HG03159 (cell line): ENCODE results near the gene HS3ST3A1.
"Not testable (repeated sequence)": the region's sequence is repeated elsewhere in the genome, so short reads cannot be mapped to it uniquely, and the experiment has no call there.

ENCODE experiments used
- ATAC-seq: cut with Tn5 transposase; IDR thresholded peaks from one replicate; pipeline ENCODE4 v1.9.1; 2021; ENCODE audit warnings: mild to moderate bottlenecking, moderate library complexity; ENCODE audit not compliant: unreplicated experiment

The HS3ST3A1 gene

DNA sequence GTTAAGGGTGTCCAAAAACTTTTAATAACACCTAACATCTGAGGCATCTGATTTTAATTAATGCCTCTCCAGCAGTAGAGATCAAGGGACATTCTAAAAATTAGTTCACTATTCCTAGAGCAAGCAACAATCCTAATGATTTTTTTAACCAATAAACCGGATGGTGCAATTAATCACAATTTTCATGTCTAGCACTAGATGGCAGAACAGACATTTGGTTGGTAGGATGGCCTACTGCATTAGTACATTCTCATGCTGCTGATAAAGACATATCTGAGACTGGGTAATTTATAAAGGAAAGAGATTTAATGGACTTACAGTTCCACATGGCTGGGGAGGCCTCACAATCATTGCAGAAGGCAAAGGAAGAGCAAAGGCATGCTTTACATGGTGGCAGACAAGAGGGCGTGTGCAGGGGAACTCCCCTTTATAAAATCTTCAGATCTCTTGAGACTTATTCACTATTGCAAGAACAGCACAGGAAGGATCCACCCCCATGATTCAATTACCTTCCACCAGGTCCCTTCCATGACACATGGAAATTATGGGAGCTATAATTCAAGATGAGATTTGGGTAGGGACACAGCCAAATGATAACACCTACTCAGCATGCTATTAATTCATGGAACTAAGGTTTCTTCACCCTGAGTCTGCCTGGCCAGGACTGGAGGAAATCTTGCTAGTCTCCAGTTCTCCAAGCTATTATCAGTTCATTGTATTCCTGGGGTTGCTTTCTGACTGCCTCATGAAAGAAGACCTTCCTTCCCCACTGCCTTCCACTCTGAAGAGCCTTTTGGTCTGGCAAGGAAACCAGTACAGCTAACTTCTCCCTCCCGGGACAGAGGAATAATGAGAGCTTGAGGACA, 24.8 kb downstream of the HS3ST3A1 start:
- ATAC-seq, result no peak

DNA sequence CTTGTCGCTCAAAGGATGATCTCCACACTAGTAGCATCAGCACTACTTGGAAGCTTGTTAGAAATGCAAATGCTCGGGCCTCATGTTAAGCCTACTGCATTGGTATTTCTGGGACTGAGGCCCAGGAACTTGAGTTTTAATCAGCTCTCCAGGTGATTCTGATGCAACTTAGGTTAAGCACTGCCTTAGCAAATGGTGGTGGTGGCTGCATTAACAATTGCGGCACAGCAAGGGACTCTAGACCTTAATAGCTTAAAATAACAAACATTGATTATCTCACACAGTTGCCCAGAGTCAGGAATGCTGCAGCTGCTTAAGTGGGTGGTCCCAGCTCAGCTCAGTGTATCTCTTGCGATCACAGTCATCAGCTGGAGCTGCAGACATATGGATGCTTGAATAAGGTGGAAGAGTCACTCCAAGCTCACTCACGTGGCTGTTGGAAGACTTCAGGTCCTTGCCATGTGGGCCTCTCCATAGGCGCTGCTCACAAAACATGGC, 25.8 kb downstream of the HS3ST3A1 start:
- ATAC-seq, result no peak

DNA sequence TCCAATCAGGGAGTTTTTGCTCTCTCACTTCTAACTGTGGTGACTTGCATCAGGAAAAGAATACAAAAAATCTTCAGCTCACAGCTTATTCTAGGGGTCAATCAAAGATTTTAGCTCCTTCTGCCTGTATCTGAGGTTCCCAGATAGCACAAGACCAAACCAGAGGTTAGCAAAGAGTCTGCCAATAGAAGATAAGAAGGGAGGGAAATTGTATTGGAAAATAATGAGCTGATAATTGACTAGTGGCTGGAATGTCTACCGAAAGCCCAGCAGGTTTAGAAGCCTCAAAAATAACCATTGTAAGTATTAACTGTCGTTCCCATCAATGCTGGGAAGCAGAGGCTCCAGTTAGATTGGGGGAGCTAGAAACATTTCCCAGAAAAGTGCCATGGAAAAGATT, 26.3 kb downstream of the HS3ST3A1 start:
- no peak for ATAC-seq

DNA sequence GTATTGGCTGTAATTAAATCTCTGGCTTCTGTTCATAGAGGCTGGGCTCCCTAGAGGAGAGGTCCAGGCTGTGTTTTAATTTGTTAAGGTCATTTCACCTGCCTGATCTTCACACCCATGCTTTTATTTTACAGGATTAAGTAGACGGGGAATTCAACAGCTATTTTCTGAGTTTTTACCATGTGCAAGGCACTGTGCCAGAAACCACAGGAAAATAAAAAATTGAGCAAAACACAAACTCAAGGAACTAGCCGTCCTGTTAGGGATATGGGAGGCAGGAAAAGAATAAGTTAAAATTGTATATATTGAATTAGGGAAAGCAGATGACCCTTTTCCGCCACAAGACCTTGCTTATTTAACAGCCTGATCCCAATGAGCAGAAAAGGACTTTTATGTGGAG, 29.1 kb downstream of the HS3ST3A1 start:
- no peak for ATAC-seq

DNA sequence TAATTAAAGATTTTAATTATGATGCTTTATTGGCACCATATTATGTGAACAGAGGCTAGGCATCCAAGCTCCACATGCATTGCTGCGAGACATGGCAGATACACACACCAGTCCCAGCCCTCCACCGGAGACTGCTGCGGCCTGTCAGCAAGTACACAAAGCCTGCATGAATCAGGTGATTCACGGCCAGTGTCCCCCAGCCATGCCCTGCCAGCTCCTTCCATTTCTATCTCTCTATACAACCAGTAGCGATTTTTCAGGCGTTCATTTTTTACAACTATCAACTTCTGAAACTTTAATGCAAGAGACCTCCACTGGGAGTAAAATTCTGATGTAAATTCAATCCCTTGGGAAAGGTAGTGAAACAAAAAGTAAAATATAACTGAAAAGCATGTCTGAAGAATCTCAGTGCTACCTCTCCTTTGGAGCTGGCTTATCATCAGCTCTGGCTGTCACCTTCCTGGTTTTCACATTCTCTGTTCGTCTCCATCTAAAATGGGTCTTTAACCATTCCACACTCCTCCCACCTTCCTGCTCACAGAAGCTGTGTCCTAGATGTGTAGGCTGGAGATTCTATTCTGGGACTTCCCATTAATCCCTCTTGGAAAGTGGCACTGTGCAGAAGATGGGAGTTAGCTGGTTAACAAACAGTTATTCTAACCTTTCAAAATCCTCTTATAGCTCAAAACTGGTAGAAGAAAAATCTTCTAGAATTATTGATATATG, 32.2 kb downstream of the HS3ST3A1 start:
- ATAC-seq, result no peak

DNA sequence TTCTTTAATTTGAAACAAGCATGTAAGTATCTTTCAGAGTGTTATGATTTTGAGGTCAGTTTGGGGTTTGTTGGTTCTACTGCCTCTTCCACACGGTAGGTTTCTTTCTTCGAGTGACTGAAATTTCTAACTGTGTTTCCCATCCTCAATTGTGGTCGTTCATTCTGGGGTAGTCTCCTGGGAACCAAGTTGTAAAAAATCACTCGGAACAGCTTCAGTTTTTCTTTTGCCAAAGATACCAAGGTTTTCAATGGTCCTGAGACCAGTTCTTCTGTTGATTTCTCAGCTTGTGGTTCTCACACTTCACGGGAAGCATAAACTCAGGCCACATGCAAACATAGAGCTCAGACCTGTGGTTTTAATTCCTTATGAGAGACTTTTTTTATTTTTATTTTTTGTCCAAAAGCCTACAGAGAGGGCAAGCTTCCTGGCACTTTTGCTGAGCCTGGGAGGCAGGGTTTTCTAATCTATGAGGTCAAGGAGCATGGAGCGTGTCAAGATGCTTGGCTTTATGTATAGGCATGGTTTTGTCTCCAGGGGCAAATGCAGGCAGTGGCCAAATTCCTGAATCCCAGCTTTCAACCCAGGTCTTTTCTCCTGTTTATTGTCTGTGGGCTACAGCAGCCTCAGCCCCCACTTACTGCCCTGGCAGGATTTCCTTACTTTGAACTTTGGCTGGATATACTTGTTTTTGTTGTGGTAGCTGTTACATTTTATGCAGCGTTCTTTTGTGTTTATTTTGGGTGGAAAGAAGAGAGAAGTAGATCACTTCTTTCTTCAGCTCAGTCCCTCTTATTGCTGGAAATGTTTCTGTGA, 32.9 kb downstream of the HS3ST3A1 start:
- ATAC-seq, result no peak

DNA sequence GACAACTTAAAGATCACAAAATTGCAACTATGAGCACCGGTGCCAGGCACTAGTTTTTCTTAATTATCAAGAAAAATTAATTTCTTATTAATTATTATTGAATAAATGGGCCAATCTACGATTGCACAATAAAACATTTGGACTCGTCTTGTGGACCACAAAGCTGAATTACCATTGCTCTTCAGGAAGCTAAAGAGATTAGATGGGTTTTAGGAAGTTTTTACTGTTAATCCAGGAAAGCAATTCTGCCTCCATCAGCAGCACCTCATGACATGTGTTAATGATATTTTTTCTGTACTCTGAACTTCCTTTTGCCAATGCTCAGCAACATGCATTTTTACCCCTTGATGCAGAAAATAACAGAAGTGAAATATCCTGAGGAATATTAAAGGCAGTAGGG, 37.9 kb downstream of the HS3ST3A1 start:
- ATAC-seq, result no peak

DNA sequence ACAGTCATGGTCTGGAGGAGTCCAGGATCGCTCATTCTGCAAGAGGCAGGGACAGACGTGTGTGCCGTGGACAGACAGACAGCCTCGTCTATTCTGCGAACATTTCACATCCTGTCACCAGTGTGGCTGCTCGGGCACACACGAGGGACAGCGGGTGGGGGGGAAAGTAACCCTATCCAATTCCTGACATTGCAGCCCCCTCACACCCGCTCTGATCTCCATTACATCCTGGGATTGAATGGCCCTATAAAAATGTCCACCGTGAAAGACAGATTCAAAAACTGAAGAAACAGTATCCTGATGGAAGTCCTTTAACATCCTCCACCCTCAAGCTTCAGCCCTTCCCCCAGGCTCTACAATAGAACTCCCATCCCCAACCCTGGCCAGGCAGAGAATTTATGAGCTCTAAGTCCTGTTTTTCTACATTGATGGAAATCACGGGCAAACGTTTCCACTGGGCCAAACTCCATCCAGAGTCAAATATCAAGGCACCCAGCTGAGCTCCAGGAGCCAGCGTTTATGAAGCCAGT, 39.4 kb downstream of the HS3ST3A1 start:
- ATAC-seq, result no peak

DNA sequence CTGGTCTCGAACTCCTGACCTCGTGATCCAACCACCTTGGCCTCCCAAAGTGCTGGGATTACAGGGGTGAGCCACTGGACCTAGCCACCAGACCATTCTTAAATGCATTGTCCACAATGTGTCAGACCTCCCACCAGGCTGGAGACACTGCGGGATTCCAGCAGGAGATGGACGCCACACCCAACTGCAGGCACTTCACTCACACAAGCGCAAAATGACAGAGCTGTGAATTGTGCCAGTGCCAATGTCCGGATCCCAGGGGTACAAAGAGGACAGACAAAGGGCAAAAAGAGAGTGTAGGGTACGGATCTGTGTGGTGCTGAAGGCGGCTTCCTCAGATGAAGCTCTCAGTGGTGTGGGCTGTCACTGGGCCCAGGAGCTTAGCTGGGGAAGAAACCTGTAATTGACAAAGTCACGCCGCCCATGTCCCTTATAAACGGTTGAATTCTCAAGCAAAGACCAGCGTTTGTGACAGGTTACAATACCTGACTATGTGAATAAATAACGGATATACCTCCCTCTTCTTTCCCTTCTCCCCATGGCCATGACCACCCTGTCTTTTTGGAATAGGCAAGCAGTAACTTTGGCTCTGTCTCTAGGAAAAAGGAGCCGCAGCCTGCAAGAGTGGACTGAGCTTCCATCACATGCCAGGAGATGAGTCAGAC, 40.0 kb downstream of the HS3ST3A1 start:
- no peak for ATAC-seq

DNA sequence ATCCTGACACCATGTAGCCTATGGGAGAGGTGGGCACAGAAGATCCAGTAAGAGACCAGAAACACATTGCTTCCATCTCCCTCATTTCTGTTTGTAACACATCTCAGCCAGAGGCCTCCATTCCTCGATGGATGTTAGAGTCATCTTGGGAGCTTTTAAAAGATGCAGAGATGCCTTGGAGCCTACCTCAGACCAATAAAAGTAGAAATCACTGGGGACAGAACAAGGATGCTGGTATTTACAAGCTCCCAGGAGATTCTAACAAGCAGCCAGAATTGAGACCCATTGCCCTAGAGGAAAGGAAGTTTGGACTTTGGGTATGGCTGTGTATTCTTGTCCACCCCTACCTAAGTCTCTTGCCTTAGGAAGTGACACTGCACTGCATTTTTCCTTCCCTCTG, 40.8 kb downstream of the HS3ST3A1 start:
- ATAC-seq, result no peak

DNA sequence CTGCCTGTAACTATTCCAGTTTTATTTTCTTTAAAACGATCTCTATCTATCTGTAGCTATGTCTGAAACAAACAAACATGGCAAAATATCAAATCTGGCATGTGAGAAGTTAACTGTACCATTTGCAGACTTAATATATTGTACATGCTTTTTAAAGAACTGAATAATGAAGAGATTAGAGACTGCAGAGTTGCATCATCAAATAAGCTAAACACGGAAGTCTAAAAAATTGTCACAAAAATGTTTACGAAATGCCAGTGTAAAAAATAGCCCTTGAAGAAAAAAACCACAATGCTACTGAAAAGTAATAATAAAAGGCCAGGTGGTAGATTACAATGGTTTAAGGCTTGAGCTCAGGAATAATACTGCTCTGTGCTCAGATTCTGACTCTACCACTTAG, 43.1 kb downstream of the HS3ST3A1 start:
- ATAC-seq, result no peak

DNA sequence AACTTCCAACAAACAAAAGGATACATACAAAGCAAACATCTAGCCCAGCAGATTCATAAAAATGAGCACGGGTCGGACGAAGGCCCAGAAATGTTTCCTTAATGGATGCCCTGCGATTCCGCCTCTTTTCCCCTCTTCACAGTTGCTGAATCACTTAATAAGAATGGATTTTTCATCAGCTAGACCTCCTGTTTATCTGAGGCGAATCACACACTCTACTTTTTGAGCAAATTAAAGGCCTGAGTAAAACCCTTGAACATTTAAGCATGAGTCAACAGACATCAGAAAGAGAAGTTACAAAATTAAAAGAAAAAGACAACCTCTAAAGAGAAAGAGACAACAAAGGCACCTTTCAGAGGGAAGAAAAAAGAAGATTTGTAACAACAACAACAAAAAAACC, 44.7 kb downstream of the HS3ST3A1 start:
- no peak for ATAC-seq

DNA sequence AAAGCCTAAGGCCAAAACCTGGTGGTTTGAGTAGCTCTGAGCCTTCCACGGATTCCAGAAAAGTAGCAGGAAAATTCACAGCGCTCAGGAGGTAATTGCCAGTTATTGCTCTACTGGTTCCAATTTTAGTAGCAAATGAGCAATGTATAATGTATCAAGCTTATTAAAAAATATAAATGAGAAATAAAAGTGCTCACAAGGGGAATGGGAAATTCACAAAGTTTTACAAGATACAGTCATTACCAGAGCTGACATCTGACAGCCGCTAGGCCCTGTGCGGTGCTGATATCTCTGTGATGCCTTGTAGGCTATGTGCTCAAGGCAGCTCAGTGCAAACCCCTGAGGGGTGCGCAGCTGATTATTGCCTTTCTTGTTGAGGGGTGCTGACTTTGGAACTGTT, 47.5 kb downstream of the HS3ST3A1 start:
- ATAC-seq, result no peak

DNA sequence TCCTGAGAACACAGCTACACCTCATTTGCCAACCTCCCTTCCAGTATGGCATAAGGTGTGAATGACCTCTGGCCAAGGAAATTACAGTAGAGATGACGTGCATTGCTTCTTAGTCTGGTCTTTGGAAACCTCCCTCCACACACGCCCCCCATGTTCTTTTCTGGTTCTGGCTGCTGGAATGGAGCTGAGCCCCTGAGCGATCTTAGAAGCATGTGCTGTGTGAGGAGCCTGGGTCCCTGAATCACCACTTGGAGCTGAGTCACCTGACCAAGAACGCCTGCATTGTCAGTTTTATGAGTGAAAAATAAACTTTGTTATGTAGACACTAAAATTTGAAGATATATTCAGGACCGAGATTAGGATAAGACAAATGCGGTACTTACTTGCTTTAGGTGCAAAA, 51.4 kb downstream of the HS3ST3A1 start:
- ATAC-seq, result no peak

DNA sequence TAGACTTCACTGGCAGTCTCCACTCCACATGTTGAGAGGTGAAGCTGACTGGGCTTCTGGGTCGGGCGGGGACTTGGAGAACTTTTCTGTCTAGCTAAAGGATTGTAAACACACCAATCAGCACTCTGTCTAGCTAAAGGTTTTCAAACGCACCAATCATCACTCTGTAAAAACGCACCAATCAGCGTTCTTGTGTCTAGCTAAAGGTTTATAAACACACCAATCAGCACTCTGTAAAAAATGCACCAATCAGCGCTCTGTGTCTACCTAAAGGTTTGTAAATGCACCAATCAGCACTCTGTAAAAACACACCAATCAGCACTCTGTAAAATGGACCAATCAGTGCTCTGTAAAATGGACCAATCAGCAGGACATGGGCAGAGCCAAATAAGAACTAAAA, 53.2 kb downstream of the HS3ST3A1 start:
- ATAC-seq, result not testable (repeated sequence)

DNA sequence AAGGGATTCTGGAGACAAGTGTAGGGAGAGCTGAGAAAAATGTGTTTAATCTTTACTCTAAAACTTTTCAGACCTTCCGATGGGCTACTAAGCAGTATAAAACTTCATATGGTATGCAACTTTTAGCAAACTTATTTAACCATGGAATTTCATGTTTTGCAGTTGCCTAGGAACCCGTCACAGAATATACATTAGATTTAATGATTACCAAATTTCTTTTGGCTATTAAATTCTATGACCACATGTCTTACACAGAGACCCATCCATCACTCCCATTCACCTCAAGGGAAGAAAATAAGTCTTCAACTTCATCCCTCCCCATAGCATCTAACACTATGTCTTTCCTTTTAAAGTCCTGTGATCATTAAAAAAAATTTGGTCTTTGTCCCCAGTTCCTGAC, 54.9 kb downstream of the HS3ST3A1 start:
- ATAC-seq, result no peak

DNA sequence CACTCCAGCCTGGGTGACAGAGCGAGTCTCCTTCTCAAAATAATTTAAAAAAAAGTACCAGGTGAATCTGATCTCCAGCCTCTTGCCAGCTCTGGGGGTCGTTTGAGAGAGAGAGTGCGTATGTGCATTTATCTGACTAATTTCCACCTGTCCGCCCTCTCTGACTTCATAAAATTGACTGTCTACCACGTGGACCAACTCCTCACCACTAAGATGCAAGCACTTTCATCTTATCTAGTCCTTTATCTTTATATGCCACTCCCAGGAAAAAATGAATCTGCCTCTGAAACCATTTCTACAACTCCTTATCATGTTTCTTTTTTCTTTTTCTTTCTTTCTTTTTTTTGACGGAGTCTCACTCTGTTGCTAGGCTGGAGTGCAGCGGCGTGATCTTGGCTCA, 55.8 kb downstream of the HS3ST3A1 start:
- no peak for ATAC-seq

DNA sequence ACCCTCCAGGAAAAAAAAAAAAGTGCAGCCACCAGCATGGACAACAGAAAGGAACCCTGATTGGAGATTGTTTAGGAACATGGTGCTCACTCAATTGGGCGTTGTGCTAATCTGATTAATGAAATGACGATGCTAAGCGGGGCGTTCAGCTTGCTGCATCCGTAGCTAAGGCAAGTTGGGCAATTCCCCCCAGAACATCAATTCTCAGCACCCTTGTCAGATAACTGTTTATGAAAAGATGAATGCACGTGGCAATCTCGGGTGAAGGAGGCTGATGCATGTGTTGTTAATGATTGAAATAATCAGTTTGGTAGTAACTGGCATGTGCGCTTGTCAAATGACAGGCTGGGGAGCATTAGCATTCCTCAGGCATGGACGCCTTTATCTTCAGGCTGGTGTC, 57.0 kb downstream of the HS3ST3A1 start:
- no peak for ATAC-seq

DNA sequence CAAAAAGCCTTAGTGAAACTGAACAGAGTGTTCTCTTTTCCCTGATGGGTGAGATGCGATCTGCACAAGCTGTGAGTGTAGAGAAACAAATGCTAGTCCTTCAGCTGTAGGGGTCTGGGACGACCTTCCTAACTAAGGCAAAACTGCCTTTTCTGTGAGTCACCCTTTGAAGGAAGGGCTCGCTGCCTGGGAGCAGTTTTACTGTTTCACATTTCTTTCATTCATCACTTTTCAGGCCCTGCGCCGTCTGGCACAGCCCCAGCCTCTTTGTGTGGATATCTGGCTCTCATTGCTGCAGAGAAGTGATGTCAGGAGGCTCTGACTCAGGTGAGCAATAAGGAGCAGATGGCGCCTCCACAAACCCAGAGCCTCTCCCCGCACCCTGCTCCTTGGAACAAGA, 57.4 kb downstream of the HS3ST3A1 start:
- ATAC-seq, result no peak

DNA sequence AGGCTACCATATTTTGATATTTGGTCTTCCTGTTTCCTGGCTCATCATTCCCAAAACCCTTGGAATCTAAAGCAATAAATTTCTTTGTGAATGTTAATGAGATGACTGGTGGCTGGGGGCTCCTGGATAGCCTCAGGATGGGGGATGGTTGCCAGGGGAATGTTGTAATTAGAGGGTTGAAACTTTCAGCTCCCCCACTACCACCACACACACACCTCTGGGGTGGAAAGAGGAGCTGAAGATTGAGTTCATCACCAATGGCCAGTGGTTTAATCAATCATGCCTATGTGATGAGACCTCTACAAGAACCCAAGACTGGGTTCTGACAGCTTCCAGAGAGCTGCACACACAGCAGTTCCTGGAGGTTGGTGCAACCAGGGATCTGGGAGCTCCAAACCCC, 59.1 kb downstream of the HS3ST3A1 start:
- no peak for ATAC-seq
